Heart left ventricle (tissue), 16 donors: Measurements from ENCODE around the gene ST3GAL4. TPM values are rescaled to one million over a fixed set of nuclear protein-coding genes. Genes with fewer than 3 reads are reported as not detected.

Experiments
- ATAC-seq, 4 donors: fragments of 200-7000 bp; cut with Tn5 transposase; one replicate each; pipeline ENCODE4 v1.9.1; 2020 to 2022; ENCODE audit warnings: moderate library complexity in 4 of 4, mild to moderate bottlenecking in 3 of 4, moderate number of reproducible peaks in 1 of 4
- DNase-seq, 5 donors: peaks; one replicate each; pipeline ENCODE4 v3.0.0-alpha.2; 2020
- H3K27ac ChIP-seq, 12 donors: fragments of 200-600 bp; sonication (generic) in 4 of 12; one replicate each; pipeline versions ENCODE4 v1.5.0 to v1.8.0; 2016 to 2022; ENCODE audit warnings: mild to moderate bottlenecking in 2 of 12
- H3K27me3 ChIP-seq, 9 donors: fragments of 200-600 bp; sonication (generic) in 2 of 9; one replicate each; pipeline versions ENCODE4 v1.5.1 to v1.8.0; 2016 to 2022; ENCODE audit warnings: mild to moderate bottlenecking in 3 of 9
- H3K36me3 ChIP-seq, 9 donors: fragments of 200-600 bp; sonication (generic) in 2 of 9; one replicate each; pipeline versions ENCODE4 v1.5.0 to v1.8.0; 2018 to 2022; ENCODE audit warnings: mild to moderate bottlenecking in 2 of 9
- H3K4me1 ChIP-seq, 12 donors: fragments of 200-600 bp; sonication (generic) in 4 of 12; one replicate each; pipeline versions ENCODE4 v1.5.0 to v1.8.0; 2016 to 2022; ENCODE audit warnings: mild to moderate bottlenecking in 3 of 12
- H3K4me3 ChIP-seq, 12 donors: fragments of 200-600 bp; sonication (generic) in 4 of 12; one replicate each; pipeline versions ENCODE4 v1.5.0 to v1.8.0; 2017 to 2022; ENCODE audit warnings: mild to moderate bottlenecking in 9 of 12, moderate library complexity in 4 of 12
- H3K9me3 ChIP-seq, 12 donors: fragments of 200-600 bp; sonication (generic) in 4 of 12; one replicate each; pipeline versions ENCODE4 v1.5.0 to v1.8.0; 2016 to 2022; ENCODE audit warnings: mild to moderate bottlenecking in 1 of 12
- POLR2A ChIP-seq, 2 donors: fragments of 450-650 bp; IDR thresholded peaks; one replicate each; pipeline ENCODE4 v1.6.1; 2017; ENCODE audit warnings: antibody characterized with exemption in 2 of 2, mild to moderate bottlenecking in 2 of 2, moderate library complexity in 2 of 2
- WGBS, 4 donors: extraction: QIAGEN DNeasy Blood & Tissue Kit in 2 of 4; methylation state at CpG; one replicate each; pipeline versions ENCODE4 v1.1.5 to v1.1.7; 2013 to 2018; 5-methylcytosine and 5-hydroxymethylcytosine counted together
- intact Hi-C, 10 donors: fragments of 100-400 bp; cut with DNase I; formaldehyde crosslinking; loops; one replicate each; pipeline versions ENCODE4 v1.11.1 to v1.14.2; 2022
- polyA plus RNA-seq, 2 donors: library from polyadenylated mRNA; stranded (reverse); fragments of 200-250 nt; gene quantifications; one replicate each; pipeline ENCODE4 v1.2.3, GENCODE V29; 2013
- total RNA-seq, 9 donors: library from RNA; depleted of rRNA in 2 of 9; stranded (reverse); fragments of >200 nt in 2 of 9; fragmentation: NEBNext Ultra II Directional in 3 of 9; extraction: Animal tissue kit (Norgen Biotek cat#: 25700) in 3 of 9; gene quantifications; one replicate each; pipeline versions ENCODE4 v1.1.0 to v1.2.4, GENCODE V29; 2016 to 2023
- TF ChIP-seq, protein P1 (sequence below), 12 donors: fragments of 200-600 bp; sonication (generic) in 4 of 12; IDR thresholded peaks; one replicate each; pipeline versions ENCODE4 v1.5.0 to v1.8.0; 2018 to 2022; ENCODE audit warnings: antibody characterized with exemption in 12 of 12, mild to moderate bottlenecking in 5 of 12
- donor health status: ischemic (EF 13 %, LVEDD 7.1; RV severe dilation, severe dysfunction).
- donor health status: healthy with polysubstance abuse.
- donor health status: DM: no; HTN: yes; CAD: no.
- donor health status: DM: no; HTN: no; CAD: no.
- donor health status: ischemic (EF 25% LVEDD 6.9; RV normal size, moderate dysfunction).
- donor health status: ischemic (EF 25% LVEDD 5.7; RV mildly dilated, moderate dysfunction).
- donor health status: healthy.
- donor health status: DM: yes; HTN: yes; CAD: no.
- donor health status: ischemic (EF 35%, LVEDD 5.7; RV mildly dilated, moderate dysfunction).
- donor health status: nonischemic (EF 11% LVEDD 7.7; RV severe dilation, severe dysfunction).
- donor health status: DM: yes; HTN: yes; CAD: no.
- donor health status: PGD.
- donor health status: ischemic (EF 29% LVEDD 5.4; RV normal size, mild dysfunction).
- donor health status: nonischemic (EF 23%, LVEDD 6.1; RV moderate dilation, normal function).

The ST3GAL4 gene
- total and polyA plus RNA-seq, 11 donors: 30.6 to 168 (median 66.1) TPM

DNA sequence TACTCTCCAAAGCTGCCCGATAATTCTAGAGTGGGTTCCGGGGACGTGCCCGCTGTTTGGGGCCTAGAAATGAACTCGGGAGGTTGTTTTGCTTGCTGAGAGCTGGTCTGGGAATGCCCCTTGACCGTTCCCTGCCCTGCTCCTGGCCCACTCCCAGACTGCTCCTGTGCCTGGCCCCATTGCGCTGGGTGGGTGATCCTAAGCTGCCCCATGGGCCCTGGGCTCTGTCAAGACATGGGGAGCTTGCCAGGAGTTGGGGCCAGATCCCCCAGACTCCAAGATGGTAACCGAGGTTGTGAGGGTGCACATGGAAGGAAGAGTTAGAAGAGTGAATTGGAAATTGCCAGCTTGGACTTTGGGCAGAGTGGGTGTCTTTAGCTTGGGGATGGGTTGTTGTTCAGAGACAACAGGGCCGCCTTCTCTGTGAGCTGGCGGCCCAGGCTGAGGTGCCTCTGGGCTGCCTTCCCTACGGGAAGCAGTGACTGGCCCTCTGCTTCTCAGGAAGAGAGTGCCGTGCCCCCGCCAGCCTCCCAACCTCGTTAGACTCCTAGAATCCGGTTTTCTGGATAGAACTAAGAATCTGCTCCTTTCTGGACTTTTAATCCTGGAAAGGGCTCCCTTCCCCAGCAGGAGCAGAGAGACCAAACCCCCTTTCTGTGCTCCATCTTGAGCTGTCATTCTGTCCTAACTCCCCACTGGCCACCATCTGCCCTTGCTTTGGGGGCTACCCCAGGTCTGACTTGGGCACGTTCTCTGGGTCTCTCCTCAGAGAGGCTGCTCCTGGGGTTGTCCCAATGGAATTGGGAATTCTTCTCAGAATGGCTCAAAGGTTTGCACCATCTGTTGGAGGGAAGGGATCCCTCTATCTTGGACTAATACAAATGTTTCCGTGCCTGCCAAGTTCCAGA lies 1.8 kb downstream of the ST3GAL4 start:
- ATAC-seq: no peak
- TF ChIP-seq, protein P1, sequence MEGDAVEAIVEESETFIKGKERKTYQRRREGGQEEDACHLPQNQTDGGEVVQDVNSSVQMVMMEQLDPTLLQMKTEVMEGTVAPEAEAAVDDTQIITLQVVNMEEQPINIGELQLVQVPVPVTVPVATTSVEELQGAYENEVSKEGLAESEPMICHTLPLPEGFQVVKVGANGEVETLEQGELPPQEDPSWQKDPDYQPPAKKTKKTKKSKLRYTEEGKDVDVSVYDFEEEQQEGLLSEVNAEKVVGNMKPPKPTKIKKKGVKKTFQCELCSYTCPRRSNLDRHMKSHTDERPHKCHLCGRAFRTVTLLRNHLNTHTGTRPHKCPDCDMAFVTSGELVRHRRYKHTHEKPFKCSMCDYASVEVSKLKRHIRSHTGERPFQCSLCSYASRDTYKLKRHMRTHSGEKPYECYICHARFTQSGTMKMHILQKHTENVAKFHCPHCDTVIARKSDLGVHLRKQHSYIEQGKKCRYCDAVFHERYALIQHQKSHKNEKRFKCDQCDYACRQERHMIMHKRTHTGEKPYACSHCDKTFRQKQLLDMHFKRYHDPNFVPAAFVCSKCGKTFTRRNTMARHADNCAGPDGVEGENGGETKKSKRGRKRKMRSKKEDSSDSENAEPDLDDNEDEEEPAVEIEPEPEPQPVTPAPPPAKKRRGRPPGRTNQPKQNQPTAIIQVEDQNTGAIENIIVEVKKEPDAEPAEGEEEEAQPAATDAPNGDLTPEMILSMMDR (IDR thresholded peaks at IDR 0.05): no peak
- no peak for TF ChIP-seq POLR2A (IDR thresholded peaks at IDR 0.05)

DNA sequence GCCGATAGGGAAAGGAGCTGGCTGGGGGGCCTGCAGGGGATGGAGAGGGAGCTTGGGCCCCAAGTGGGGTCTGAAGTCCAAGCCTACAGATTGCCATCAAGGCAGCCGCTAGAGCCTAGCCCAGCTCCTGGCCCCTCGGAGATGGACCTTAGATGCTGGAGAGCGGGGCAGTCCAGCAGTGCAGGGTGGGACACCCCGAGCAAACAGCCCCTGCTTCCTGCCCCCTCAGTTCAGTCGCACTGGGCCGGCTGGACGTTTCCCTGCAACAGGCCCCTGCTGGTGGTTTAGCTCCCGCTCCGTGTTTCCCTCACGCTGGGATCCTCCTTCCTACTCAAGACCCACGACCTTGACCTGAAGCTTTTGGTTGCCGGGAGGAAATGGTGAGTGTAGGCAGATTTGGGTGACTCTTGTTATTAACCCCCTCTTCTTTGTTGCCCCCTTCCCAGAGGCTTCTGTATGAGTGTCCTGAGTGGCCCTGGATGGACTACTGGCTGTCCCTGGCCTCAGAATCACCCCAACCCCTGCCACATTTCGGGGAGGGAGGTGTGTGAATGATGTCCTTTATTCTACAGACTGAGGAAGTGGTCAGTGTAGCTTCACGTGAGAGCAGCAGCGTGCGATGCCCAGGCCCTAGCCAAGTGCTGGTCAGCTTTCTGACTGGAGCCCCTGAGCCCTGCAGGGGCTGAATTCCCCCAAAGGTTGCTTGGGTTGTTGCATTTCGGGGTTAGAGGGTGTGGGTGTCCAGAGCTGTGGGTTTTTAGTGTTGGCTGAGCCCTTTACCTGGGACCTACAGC lies 2.7 kb downstream of the ST3GAL4 start:
- TF ChIP-seq, protein P1 (IDR thresholded peaks at IDR 0.05): peak in 1 of 12 donors; percentile 9
- TF ChIP-seq POLR2A (IDR thresholded peaks at IDR 0.05): no peak
- H3K9me3 ChIP-seq: no peaks in the 10 kb centered on the region
- DNase-seq: peak in 2 of 5 donors; percentile 31 to 63
- no peaks in the 10 kb centered on the region for H3K36me3 ChIP-seq
- intact Hi-C loops: loop anchor here in 8 of 10 donors (2.0 to 10.0 kb wide), 10 partner anchors 34 to 59 kb away; no protein-coding TSS in a partner anchor
- peak overlapping the region in 11 of 12 donors; percentile 23 to 91 (median 83) for H3K27ac ChIP-seq
- H3K4me1 ChIP-seq: peaks cover 5 to 92% (median 63%) of the 10 kb centered on the region in 12 donors
- no peak for ATAC-seq
- 46 to 53% (median 50%) methylated on average over 16 to 18 of the region's 18 CpGs for WGBS, 4 donors
- peak overlapping the region in 9 of 12 donors; percentile 66 to 97 (median 73) for H3K4me3 ChIP-seq
- no peaks in the 10 kb centered on the region for H3K27me3 ChIP-seq

More for the DNA sequence above, 1.8 kb downstream of the ST3GAL4 start:
- no peaks in the 10 kb centered on the region for H3K9me3 ChIP-seq
- DNase-seq: peak in 2 of 5 donors; percentile 47 to 54
- H3K27ac ChIP-seq: peak overlapping the region; percentile 69 to 94 (median 84)
- peak overlapping the region in 11 of 12 donors; percentile 64 to 97 (median 73) for H3K4me3 ChIP-seq
- H3K4me1 ChIP-seq: peaks cover 5 to 90% (median 59%) of the 10 kb centered on the region in 12 donors
- WGBS, 4 donors: 48 to 55% (median 52%) methylated on average over 17 of the region's 17 CpGs
- intact Hi-C loops: loop anchor here in 8 of 10 donors (2.0 to 10.0 kb wide), 8 partner anchors 35 to 60 kb away; no protein-coding TSS in a partner anchor
- no peaks in the 10 kb centered on the region for H3K27me3 ChIP-seq
- H3K36me3 ChIP-seq: no peaks in the 10 kb centered on the region

DNA sequence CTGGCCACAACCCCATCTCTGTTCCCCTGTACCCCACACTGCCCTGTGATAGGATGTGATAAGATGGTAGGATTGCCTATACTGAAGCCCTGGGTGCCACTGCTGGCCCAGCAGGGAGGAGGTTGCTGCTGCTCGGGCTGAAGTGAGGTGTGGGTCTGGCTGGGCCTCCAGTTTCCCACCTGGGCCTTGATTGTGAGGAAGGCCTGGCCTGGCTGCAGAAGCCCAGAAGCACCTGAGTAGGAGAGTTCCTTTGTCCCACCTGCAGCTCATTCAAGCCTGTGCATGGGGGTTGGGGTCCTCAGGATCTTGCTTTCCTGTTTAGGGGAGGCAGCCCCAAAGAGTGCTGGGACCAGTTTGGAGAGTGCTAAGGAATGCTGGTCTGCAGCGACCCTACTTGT lies 3.3 kb downstream of the ST3GAL4 start:
- TF ChIP-seq, protein P1 (IDR thresholded peaks at IDR 0.05): no peak
- DNase-seq (no peak), ATAC-seq (no peak)
- Histone ChIP-seq H3K27ac (peak overlapping the region in 10 of 12 donors; percentile 7 to 91 (median 84)), H3K4me3 (peak overlapping the region in 4 of 12 donors; percentile 13 to 97 (median 89)), H3K4me1 (peaks cover 5 to 92% (median 65%) of the 10 kb centered on the region in 12 donors), H3K27me3 (no peaks in the 10 kb centered on the region), H3K36me3 (no peaks in the 10 kb centered on the region), H3K9me3 (no peaks in the 10 kb centered on the region)
- WGBS, 4 donors: 40 to 66% (median 52%) methylated on average over 1 to 2 of the region's 2 CpGs
- intact Hi-C loops: loop anchor here in 8 of 10 donors (2.0 to 10.0 kb wide), 8 partner anchors 34 to 59 kb away; no protein-coding TSS in a partner anchor
